ENCODE results near the gene UPF3B.

The UPF3B gene

GRCh38 chrX:119791437-119792231 lies 61.1 kb downstream of the UPF3B start, which contains the start of gene RPL39:
RPL39 (minus strand) TSS chrX:119791630; CDS start chrX:119791576, 54 bp downstream.
- peaks cover 7% of the 10 kb centered on the region for H3K4me1 ChIP-seq (ENCODE audit: insufficient read depth, poor library complexity, severe bottlenecking)
- peak; percentile 78 for DNase-seq (ENCODE audit: low spot score)
- ATAC-seq (ENCODE audit: low read depth): peak; percentile 93
- H3K27me3 ChIP-seq (ENCODE audit: insufficient read depth, poor library complexity, severe bottlenecking): no peaks in the 10 kb centered on the region
- H3K9me3 ChIP-seq (ENCODE audit: severe bottlenecking): no peaks in the 10 kb centered on the region
- peak within 1 kb of the TSS; percentile 96 for H3K4me3 ChIP-seq (ENCODE audit: severe bottlenecking)
- no peak for TF ChIP-seq CTCF (IDR thresholded peaks at IDR 0.05; ENCODE audit: poor library complexity, severe bottlenecking)
- H3K27ac ChIP-seq (ENCODE audit: poor library complexity, severe bottlenecking): peak within 1 kb of the TSS; percentile 87
- H3K36me3 ChIP-seq (ENCODE audit: low read depth): peaks cover 41% of the 10 kb centered on the region

GRCh38 chrX:119790977-119791436 lies 61.8 kb downstream of the UPF3B start:
- no peaks in the 10 kb centered on the region for H3K27me3 ChIP-seq (ENCODE audit: insufficient read depth, poor library complexity, severe bottlenecking)
- H3K4me3 ChIP-seq (ENCODE audit: severe bottlenecking): peak overlapping the region; percentile 96
- no peak for DNase-seq (ENCODE audit: low spot score)
- H3K36me3 ChIP-seq (ENCODE audit: low read depth): peaks cover 47% of the 10 kb centered on the region
- no peaks in the 10 kb centered on the region for H3K9me3 ChIP-seq (ENCODE audit: severe bottlenecking)
- peak overlapping the region; percentile 87 for H3K27ac ChIP-seq (ENCODE audit: poor library complexity, severe bottlenecking)
- peaks cover 7% of the 10 kb centered on the region for H3K4me1 ChIP-seq (ENCODE audit: insufficient read depth, poor library complexity, severe bottlenecking)
- peak; percentile 26 for ATAC-seq (ENCODE audit: low read depth)
- TF ChIP-seq CTCF (IDR thresholded peaks at IDR 0.05; ENCODE audit: poor library complexity, severe bottlenecking): no peak

- Histone ChIP-seq H3K9me3 (ENCODE audit: severe bottlenecking) (no peaks in the 10 kb centered on the region), H3K27me3 (ENCODE audit: insufficient read depth, poor library complexity, severe bottlenecking) (no peaks in the 10 kb centered on the region), H3K36me3 (ENCODE audit: low read depth) (peaks cover 54% of the 10 kb centered on the region), H3K27ac (ENCODE audit: poor library complexity, severe bottlenecking) (no peak overlapping the region), H3K4me3 (ENCODE audit: severe bottlenecking) (no peak overlapping the region), H3K4me1 (ENCODE audit: insufficient read depth, poor library complexity, severe bottlenecking) (peaks cover 7% of the 10 kb centered on the region)
- peak; percentile 8 for TF ChIP-seq CTCF (IDR thresholded peaks at IDR 0.05; ENCODE audit: poor library complexity, severe bottlenecking)
- ATAC-seq (ENCODE audit: low read depth) (peak; percentile 37; the same call in 1 of the 3 replicates), DNase-seq (ENCODE audit: low spot score) (no peak)
Measured at GRCh38 chrX:119784747-119785446, 67.9 kb downstream of the UPF3B start.
